Measurements from ENCODE around the gene LIF.

GRCh38 chr22:30216710-30217109 lies 29.8 kb downstream of the LIF start:
- TF ChIP-seq EZH2 (IDR thresholded peaks at IDR 0.05; ENCODE audit: insufficient read depth, poor library complexity, severe bottlenecking) (no peak), EZH2phosphoT487 (IDR thresholded peaks at IDR 0.05; ENCODE audit: insufficient read depth, low read depth) (no peak)

Measured in GM23248 (cell line).